GM19467 (cell line): Measurements from ENCODE around the gene MYH10.

Experiments
- ATAC-seq: cut with Tn5 transposase; IDR thresholded peaks from one replicate; pipeline ENCODE4 v1.9.1; 2021; ENCODE audit warnings: mild to moderate bottlenecking, moderate library complexity; ENCODE audit not compliant: unreplicated experiment

MYH10 gene

GRCh38 chr17:8477171-8477570 is 153.4 kb downstream of the MYH10 start:
- no peak for ATAC-seq

GRCh38 chr17:8476741-8477140 is 153.8 kb downstream of the MYH10 start:
- no peak for ATAC-seq

- no peak for ATAC-seq
Measured at GRCh38 chr17:8475781-8476180, 154.7 kb downstream of the MYH10 start.

GRCh38 chr17:8475227-8475626 is 155.3 kb downstream of the MYH10 start:
- ATAC-seq = no peak

GRCh38 chr17:8474826-8475225 is 155.7 kb downstream of the MYH10 start:
- no peak for ATAC-seq

- ATAC-seq = no peak
Measured at GRCh38 chr17:8473451-8474192, 156.9 kb downstream of the MYH10 start.

GRCh38 chr17:8472663-8473062 is 157.9 kb downstream of the MYH10 start:
- no peak for ATAC-seq

- no peak for ATAC-seq
Measured at GRCh38 chr17:8470447-8471047, 160.0 kb downstream of the MYH10 start.

GRCh38 chr17:8469964-8470363 is 160.6 kb downstream of the MYH10 start:
- no peak for ATAC-seq

- ATAC-seq = no peak
Measured at GRCh38 chr17:8468980-8469379, 161.5 kb downstream of the MYH10 start.

- ATAC-seq = no peak
Measured at GRCh38 chr17:8468127-8468526, 162.4 kb downstream of the MYH10 start.

- ATAC-seq = no peak
Measured at GRCh38 chr17:8467527-8467926, 163.0 kb downstream of the MYH10 start.

- ATAC-seq = no peak
Measured at GRCh38 chr17:8466873-8467272, 163.7 kb downstream of the MYH10 start.

- ATAC-seq = no peak
Measured at GRCh38 chr17:8466456-8466855, 164.1 kb downstream of the MYH10 start.

GRCh38 chr17:8465759-8466158 is 164.8 kb downstream of the MYH10 start:
- no peak for ATAC-seq

GRCh38 chr17:8465356-8465755 is 165.2 kb downstream of the MYH10 start:
- ATAC-seq = no peak

GRCh38 chr17:8464941-8465340 is 165.6 kb downstream of the MYH10 start:
- no peak for ATAC-seq

- ATAC-seq = no peak
Measured at GRCh38 chr17:8463099-8463498, 167.4 kb downstream of the MYH10 start.

- ATAC-seq = no peak
Measured at GRCh38 chr17:8462564-8462963, 168.0 kb downstream of the MYH10 start.

GRCh38 chr17:8459831-8460230 is 170.7 kb downstream of the MYH10 start:
- no peak for ATAC-seq

GRCh38 chr17:8459107-8459506 is 171.4 kb downstream of the MYH10 start:
- no peak for ATAC-seq

- no peak for ATAC-seq
Measured at GRCh38 chr17:8458128-8458527, 172.4 kb downstream of the MYH10 start.
